Fibroblast of pulmonary artery (primary cell): ENCODE measurements around the gene CYB5D1.
"Not testable (repeated sequence)": the region's sequence is repeated elsewhere in the genome, so short reads cannot be mapped to it uniquely, and the experiment has no call there.

Experiments used
- DNase-seq: peaks from one replicate; pipeline ENCODE4 v3.0.0-alpha.2; 2010; ENCODE audit warnings: low read depth
- H3K4me3 ChIP-seq: replicated peaks from 2 replicates; pipeline ENCODE4 v1.5.1; 2011; ENCODE audit warnings: low read depth, mild to moderate bottlenecking, control low read depth, low read length, moderate library complexity
- CTCF ChIP-seq: IDR thresholded peaks from 2 replicates; pipeline ENCODE4 v1.5.1; 2011; ENCODE audit warnings: mild to moderate bottlenecking, control low read depth, low read length, inconsistent platforms; ENCODE audit errors: missing control alignments

The CYB5D1 gene

GRCh38 chr17:7857713-7858521, at the start of gene CYB5D1:
Gene CYB5D1, plus strand, starts transcription at chr17:7858003. Its CDS starts 132 bp downstream, at chr17:7858135.
- peak within 1 kb of the TSS; percentile 81 for H3K4me3 ChIP-seq
- peak; percentile 94 for DNase-seq
- no peak for TF ChIP-seq CTCF

- TF ChIP-seq CTCF, result no peak
- H3K4me3 ChIP-seq, result no peak overlapping the region
- DNase-seq, result no peak
These were observed 48.6 kb upstream of the CYB5D1 start for GRCh38 chr17:7809086-7809790.

- DNase-seq, result peak; percentile 54
- not testable (repeated sequence) for H3K4me3 ChIP-seq
These were observed 47.9 kb upstream of the CYB5D1 start for GRCh38 chr17:7809791-7810343.

GRCh38 chr17:7811251-7811650, 46.6 kb upstream of the CYB5D1 start:
- H3K4me3 ChIP-seq, result no peak overlapping the region
- TF ChIP-seq CTCF, result no peak
- DNase-seq, result no peak

GRCh38 chr17:7814969-7815368, 42.8 kb upstream of the CYB5D1 start:
- no peak overlapping the region for H3K4me3 ChIP-seq
- DNase-seq, result no peak
- no peak for TF ChIP-seq CTCF

- DNase-seq, result no peak
- TF ChIP-seq CTCF, result no peak
- no peak overlapping the region for H3K4me3 ChIP-seq
These were observed 40.7 kb upstream of the CYB5D1 start for GRCh38 chr17:7816926-7817642.

GRCh38 chr17:7817643-7817964, 40.2 kb upstream of the CYB5D1 start:
- DNase-seq, result no peak

More at GRCh38 chr17:7817643-7817964, 40.2 kb upstream of the CYB5D1 start:
- no peak overlapping the region for H3K4me3 ChIP-seq
- no peak for TF ChIP-seq CTCF
